Smooth muscle cell (in vitro differentiated cells): Measurements from ENCODE around the gene ID1. TPM values are rescaled to one million over a fixed set of nuclear protein-coding genes. Genes with fewer than 3 reads are reported as not detected.

Source experiments
- DNase-seq: peaks from one replicate; lab custom pipeline; 2025; ENCODE audit not compliant: unreplicated experiment; lab: John Stamatoyannopoulos, UW
- H2AFZ ChIP-seq: fragments of 200-600 bp; sonication (generic); 2 replicates; pipeline ENCODE4 v1.6.0; 2016; ENCODE audit warnings: antibody characterized with exemption, low read depth, mild to moderate bottlenecking
- H3F3A ChIP-seq: fragments of 200-600 bp; sonication (generic); 2 replicates; pipeline ENCODE4 v1.6.0; 2017; ENCODE audit warnings: antibody characterized with exemption, low read depth
- H3K27ac ChIP-seq: fragments of 200-600 bp; sonication (generic); 2 replicates; pipeline ENCODE4 v1.5.1; 2016; ENCODE audit warnings: low read depth, mild to moderate bottlenecking
- H3K27me3 ChIP-seq: fragments of 200-600 bp; sonication (generic); 2 replicates; pipeline ENCODE4 v1.6.1; 2016; ENCODE audit warnings: low read depth, mild to moderate bottlenecking
- H3K36me3 ChIP-seq: fragments of 200-600 bp; sonication (generic); 2 replicates; pipeline ENCODE4 v1.5.1; 2016; ENCODE audit warnings: low read depth
- H3K4me1 ChIP-seq: fragments of 200-600 bp; sonication (generic); 2 replicates; pipeline ENCODE4 v1.5.1; 2016; ENCODE audit warnings: low read depth
- H3K4me2 ChIP-seq: fragments of 200-600 bp; sonication (generic); 2 replicates; pipeline ENCODE4 v1.6.0; 2016; ENCODE audit warnings: mild to moderate bottlenecking
- H3K4me3 ChIP-seq: fragments of 200-600 bp; sonication (generic); 2 replicates; pipeline ENCODE4 v1.5.1; 2016; ENCODE audit warnings: mild to moderate bottlenecking
- H3K79me2 ChIP-seq: fragments of 200-600 bp; sonication (generic); 2 replicates; pipeline ENCODE4 v1.6.0; 2016; ENCODE audit warnings: low read depth, mild to moderate bottlenecking
- H3K9ac ChIP-seq: fragments of 200-600 bp; sonication (generic); 2 replicates; pipeline ENCODE4 v1.6.0; 2016; ENCODE audit warnings: low read depth
- H3K9me3 ChIP-seq: fragments of 200-600 bp; sonication (generic); replicated peaks from 2 replicates; pipeline ENCODE4 v1.5.1; 2016; ENCODE audit warnings: low read depth
- H4K20me1 ChIP-seq: fragments of 200-600 bp; sonication (generic); 2 replicates; pipeline ENCODE4 v1.6.0; 2016; ENCODE audit warnings: low read depth
- CTCF ChIP-seq: fragments of 200-600 bp; sonication (generic); IDR thresholded peaks from 2 replicates; pipeline ENCODE4 v1.5.1; 2017; ENCODE audit warnings: borderline replicate concordance, mild to moderate bottlenecking, antibody characterized with exemption; ENCODE audit not compliant: insufficient read depth, poor library complexity, severe bottlenecking
- WGBS: methylation state at CpG from one replicate; pipeline ENCODE4 v1.1.7; 2016; ENCODE audit warnings: low lambda C conversion rate; 5-methylcytosine and 5-hydroxymethylcytosine counted together
- polyA plus RNA-seq: library from polyadenylated mRNA; unstranded; fragments of >200 nt; fragmentation: Nextera tagmentation; extraction: Ambion mirVana; gene quantifications from 2 replicates; pipeline ENCODE4 v1.2.1, GENCODE V29; 2016
- total RNA-seq: library from RNA; depleted of rRNA; stranded (reverse); fragments of >200 nt; gene quantifications from 2 replicates; pipeline ENCODE4 v1.2.3, GENCODE V29; 2014

The ID1 gene
- total and polyA plus RNA-seq, 2 experiments from 2014 or later = 87.6 to 396 TPM

- no peak for DNase-seq
- Histone ChIP-seq H3F3A (peaks cover 49% of the 10 kb centered on the region), H3K27ac (peak overlapping the region; percentile 95), H3K27me3 (no peaks in the 10 kb centered on the region), H3K36me3 (peaks cover 4% of the 10 kb centered on the region), H3K4me3 (no peak overlapping the region), H4K20me1 (no peaks in the 10 kb centered on the region), H3K9me3 (no peaks in the 10 kb centered on the region), H3K4me1 (peaks cover 5% of the 10 kb centered on the region), H2AFZ (no peak overlapping the region), H3K79me2 (no peaks in the 10 kb centered on the region), H3K9ac (peak overlapping the region; percentile 78), H3K4me2 (peak overlapping the region; percentile 53)
- WGBS = 30% methylated on average over 7 of the region's 7 CpGs
- TF ChIP-seq CTCF = no peak
These were observed 44.1 kb upstream of the ID1 start for GRCh38 chr20:31560746-31561598.

- H3K27me3 ChIP-seq = no peaks in the 10 kb centered on the region
- no peak overlapping the region for H3K9ac ChIP-seq
- no peak overlapping the region for H2AFZ ChIP-seq
- H3K4me1 ChIP-seq = peaks cover 5% of the 10 kb centered on the region
- peaks cover 55% of the 10 kb centered on the region for H3F3A ChIP-seq
- no peak for DNase-seq
- H3K4me3 ChIP-seq = no peak overlapping the region
- no peak for TF ChIP-seq CTCF
- H3K36me3 ChIP-seq = peaks cover 4% of the 10 kb centered on the region
- no peaks in the 10 kb centered on the region for H3K9me3 ChIP-seq
- no peaks in the 10 kb centered on the region for H3K79me2 ChIP-seq
- H3K27ac ChIP-seq = peak overlapping the region; percentile 95
- 79% methylated on average over 1 of the region's 1 CpG for WGBS
- H3K4me2 ChIP-seq = no peak overlapping the region
- H4K20me1 ChIP-seq = no peaks in the 10 kb centered on the region
These were observed 42.8 kb upstream of the ID1 start for GRCh38 chr20:31562241-31562640.

GRCh38 chr20:31564284-31564683, 40.8 kb upstream of the ID1 start:
- H3K4me2 ChIP-seq = no peak overlapping the region
- H3K79me2 ChIP-seq = no peaks in the 10 kb centered on the region
- peaks cover 4% of the 10 kb centered on the region for H3K36me3 ChIP-seq
- H3K4me1 ChIP-seq = peaks cover 5% of the 10 kb centered on the region
- H3K27ac ChIP-seq = no peak overlapping the region
- peaks cover 63% of the 10 kb centered on the region for H3F3A ChIP-seq
- no peak overlapping the region for H2AFZ ChIP-seq
- no peaks in the 10 kb centered on the region for H3K9me3 ChIP-seq
- 88% methylated on average over 6 of the region's 6 CpGs for WGBS
- TF ChIP-seq CTCF = no peak
- H3K27me3 ChIP-seq = no peaks in the 10 kb centered on the region
- H4K20me1 ChIP-seq = no peaks in the 10 kb centered on the region
- no peak overlapping the region for H3K4me3 ChIP-seq
- DNase-seq = no peak
- H3K9ac ChIP-seq = no peak overlapping the region
